IPS DF 4.7 (cell line): ENCODE results near the gene ATP1B4.

Experiments used
- DNase-seq: peaks from one replicate; pipeline ENCODE4 v3.0.0-alpha.2; 2013; ENCODE audit warnings: low spot score; ENCODE audit errors: extremely low read depth

Gene ATP1B4

DNA sequence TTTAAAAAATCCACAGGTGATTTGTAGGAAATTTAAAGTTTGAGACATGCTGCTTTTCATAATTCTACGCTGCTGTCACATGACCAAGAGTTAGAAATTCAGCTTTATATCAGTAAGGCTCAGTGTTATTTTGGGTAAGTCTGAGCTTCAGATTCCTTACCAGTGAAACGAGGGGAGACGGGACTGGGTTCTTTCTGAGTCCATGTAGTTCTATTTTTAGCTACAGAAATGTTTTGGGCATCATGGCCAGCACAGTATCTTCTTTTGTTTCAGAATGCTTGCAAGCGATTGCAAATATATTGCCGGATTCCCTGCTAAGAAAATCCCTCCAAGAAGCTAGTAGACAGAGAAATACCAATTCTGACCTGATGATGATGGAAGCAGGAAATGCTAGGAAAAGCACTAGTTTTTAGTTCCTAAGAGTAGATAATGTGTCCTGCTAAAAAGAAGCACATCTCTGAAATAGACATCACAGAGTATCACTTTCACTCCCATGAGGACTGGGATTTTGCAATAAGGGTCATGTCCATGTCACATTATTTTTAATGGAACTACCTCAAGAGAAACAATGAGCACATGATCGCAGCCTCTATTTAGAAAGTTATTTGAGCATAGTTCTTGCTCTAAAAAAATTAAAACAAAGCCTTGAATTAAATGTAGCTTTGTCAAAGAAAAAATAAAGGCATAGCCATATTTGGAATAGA lies 10.9 kb downstream of the ATP1B4 start:
- DNase-seq: no peak

DNA sequence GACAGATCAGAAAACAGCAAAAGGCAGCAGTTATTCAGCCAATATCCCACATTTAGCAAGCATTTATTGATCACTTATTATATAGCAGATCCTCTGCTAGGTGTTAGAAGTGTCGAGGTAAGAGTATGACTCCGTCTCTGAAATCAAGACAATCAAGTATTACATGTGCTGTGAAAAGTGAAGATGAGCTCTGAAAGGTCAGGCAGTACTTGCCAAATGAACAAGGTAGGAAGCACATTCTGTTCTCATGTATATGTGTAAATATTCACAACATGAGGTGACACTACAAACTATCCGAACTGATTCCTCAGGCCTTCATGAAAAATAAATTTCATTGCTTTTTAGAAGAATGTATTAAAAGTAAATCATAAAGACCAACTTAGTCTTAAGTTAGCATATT lies 15.3 kb downstream of the ATP1B4 start:
- DNase-seq: no peak

- no peak for DNase-seq
Measured at GRCh38 chrX:120377715-120378114, 15.8 kb downstream of the ATP1B4 start.

- no peak for DNase-seq
Measured at GRCh38 chrX:120378570-120378969, 16.7 kb downstream of the ATP1B4 start.

- DNase-seq: no peak
Measured at GRCh38 chrX:120379937-120380681, 18.2 kb downstream of the ATP1B4 start.

DNA sequence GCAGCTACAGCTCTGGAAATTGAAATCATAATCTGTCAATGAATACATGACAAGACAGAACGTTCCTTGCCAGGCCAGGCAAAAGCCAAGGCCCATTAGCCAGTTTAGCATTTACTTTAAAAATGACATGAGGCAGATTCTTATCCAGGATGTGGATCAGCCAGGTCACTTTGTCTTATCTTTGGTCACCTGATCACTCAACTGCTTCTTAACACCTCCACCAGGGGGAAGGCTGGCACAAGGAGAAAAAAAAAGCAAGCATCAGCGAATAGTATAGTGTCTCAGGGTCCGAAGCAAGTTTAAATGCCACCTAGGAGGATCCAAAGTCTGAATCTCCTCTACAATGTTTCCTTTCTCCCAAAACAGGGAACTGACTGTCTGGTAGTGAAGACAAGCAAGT lies 18.8 kb downstream of the ATP1B4 start:
- peak; percentile 9 for DNase-seq

- DNase-seq: no peak
Measured at GRCh38 chrX:120401301-120401700, 39.4 kb downstream of the ATP1B4 start.

DNA sequence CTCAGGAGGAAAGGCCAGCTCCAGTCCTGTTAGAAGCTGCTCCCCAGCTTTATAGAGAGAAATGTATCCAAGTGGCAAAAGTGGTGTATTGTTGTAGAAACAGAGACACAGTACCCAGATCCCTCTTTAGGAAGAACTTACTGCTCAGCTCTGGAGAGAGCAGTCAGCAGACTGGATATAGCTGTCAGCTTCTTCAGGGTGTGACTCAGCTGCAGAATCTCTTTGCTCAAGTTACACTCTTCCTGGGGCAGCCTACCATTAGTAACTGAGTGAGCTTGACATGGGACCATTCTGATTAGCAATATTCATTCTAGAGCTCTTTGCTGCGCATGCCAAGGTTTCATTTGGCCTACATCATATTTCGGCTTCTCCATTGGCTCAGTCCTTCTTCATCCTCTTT lies 40.5 kb downstream of the ATP1B4 start:
- DNase-seq: no peak

- DNase-seq: no peak
Measured at GRCh38 chrX:120406638-120407037, 44.7 kb downstream of the ATP1B4 start.

GRCh38 chrX:120408168-120408567 lies 46.3 kb downstream of the ATP1B4 start:
- DNase-seq: no peak

GRCh38 chrX:120419463-120419862 lies 57.6 kb downstream of the ATP1B4 start:
- DNase-seq: no peak

DNA sequence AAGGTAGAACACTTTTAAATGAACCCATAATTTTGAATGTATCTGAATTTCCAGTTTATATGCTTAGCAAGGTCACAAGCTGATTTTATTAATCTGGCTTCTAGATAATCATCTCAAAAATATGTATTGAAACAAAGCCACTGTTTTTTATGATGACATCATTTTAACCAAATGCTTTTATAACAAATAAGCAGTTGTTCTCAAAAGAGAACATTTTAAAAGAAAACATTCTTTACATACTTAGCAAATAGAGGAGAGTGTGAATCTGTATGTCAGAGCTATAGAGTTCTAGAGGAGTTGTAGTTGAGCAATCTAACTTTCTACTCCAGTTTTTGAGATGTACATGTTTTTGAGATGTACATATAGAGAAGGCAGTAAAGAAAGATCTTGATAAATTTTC lies 64.7 kb downstream of the ATP1B4 start:
- no peak for DNase-seq

- no peak for DNase-seq
Measured at GRCh38 chrX:120428309-120428708, 66.4 kb downstream of the ATP1B4 start.

- DNase-seq: no peak
Measured at GRCh38 chrX:120429776-120430540, 68.1 kb downstream of the ATP1B4 start.
